ENCODE data around the gene MYT1. TPM values are rescaled to one million over a fixed set of nuclear protein-coding genes. Genes with fewer than 3 reads are reported as not detected.
A peak's percentile ranks its signal among the peaks of the same experiment; 100 is the strongest.

MYT1 gene
- polyA plus RNA-seq, 3 donors: not detected

DNA sequence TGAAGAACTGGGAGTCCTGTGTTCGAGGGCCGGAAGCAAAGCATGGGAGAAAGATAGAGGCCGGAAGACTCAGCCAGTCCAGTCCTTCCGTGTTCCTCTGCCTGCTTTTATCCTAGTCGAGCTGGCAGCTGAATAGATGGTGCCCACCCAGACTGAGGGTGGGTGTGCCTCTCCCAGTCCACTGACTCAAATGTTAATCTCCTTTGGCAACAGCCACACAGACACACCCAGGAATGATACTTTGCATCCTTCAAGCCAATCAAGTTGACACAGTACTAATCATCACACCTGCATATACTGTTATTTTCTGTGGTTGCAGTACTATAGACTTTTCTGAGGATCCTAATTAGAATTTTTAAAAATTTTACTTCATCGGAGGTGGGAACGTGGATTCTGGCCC is 112.6 kb downstream of the MYT1 start:
- H3K27me3 ChIP-seq (ENCODE audit: control insufficient read depth in 2 of 2, insufficient read depth in 2 of 2, low read length in 2 of 2): no peaks in the 10 kb centered on the region
- Mint-ChIP-seq H3K27me3 (ENCODE audit: low read depth in 3 of 3) (peaks cover 0 to 1% (median 0%) of the 10 kb centered on the region in 3 donors), H3K27ac (peak overlapping the region in 2 of 7 donors; percentile 38 to 74), H3K4me1 (peaks cover 4% of the 10 kb centered on the region), H3K9me3 (no peaks in the 10 kb centered on the region), H3K36me3 (peaks cover 30 to 33% of the 10 kb centered on the region in 2 donors), H3K4me3 (no peak overlapping the region)
- H2AFZ ChIP-seq (ENCODE audit: insufficient read depth, low read depth, low read length, poor library complexity, severe bottlenecking): no peak overlapping the region
- H3K9ac ChIP-seq (ENCODE audit: insufficient read depth, low read length, poor library complexity, severe bottlenecking): no peak overlapping the region
- no peak overlapping the region for H3K27ac ChIP-seq (ENCODE audit: low read depth in 1 of 2, low read length in 2 of 2)
- H3K4me1 ChIP-seq (ENCODE audit: control insufficient read depth in 1 of 2, insufficient read depth in 2 of 2, low read length in 2 of 2): no peaks in the 10 kb centered on the region
- no peaks in the 10 kb centered on the region for H3K79me2 ChIP-seq (ENCODE audit: insufficient read depth, low read length)
- TF ChIP-seq, protein P1, sequence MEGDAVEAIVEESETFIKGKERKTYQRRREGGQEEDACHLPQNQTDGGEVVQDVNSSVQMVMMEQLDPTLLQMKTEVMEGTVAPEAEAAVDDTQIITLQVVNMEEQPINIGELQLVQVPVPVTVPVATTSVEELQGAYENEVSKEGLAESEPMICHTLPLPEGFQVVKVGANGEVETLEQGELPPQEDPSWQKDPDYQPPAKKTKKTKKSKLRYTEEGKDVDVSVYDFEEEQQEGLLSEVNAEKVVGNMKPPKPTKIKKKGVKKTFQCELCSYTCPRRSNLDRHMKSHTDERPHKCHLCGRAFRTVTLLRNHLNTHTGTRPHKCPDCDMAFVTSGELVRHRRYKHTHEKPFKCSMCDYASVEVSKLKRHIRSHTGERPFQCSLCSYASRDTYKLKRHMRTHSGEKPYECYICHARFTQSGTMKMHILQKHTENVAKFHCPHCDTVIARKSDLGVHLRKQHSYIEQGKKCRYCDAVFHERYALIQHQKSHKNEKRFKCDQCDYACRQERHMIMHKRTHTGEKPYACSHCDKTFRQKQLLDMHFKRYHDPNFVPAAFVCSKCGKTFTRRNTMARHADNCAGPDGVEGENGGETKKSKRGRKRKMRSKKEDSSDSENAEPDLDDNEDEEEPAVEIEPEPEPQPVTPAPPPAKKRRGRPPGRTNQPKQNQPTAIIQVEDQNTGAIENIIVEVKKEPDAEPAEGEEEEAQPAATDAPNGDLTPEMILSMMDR (IDR thresholded peaks at IDR 0.05): no peak
- H3K4me2 ChIP-seq (replicated peaks; ENCODE audit: extremely low read depth, low read length, poor library complexity, severe bottlenecking): no peak overlapping the region
- WGBS (ENCODE audit: insufficient coverage): 97% methylated on average over 5 of the region's 7 CpGs
- intact Hi-C loops (cut with micrococcal nuclease): no loop called here
- peaks cover 11 to 39% of the 10 kb centered on the region in 2 donors for H3K36me3 ChIP-seq (replicated peaks in 1 of 2; ENCODE audit: control insufficient read depth in 1 of 2, insufficient read depth in 2 of 2, low read length in 2 of 2)
- no peak overlapping the region for H3K4me3 ChIP-seq (replicated peaks in 1 of 3; ENCODE audit: low read depth in 2 of 3, low read length in 3 of 3)
- no peaks in the 10 kb centered on the region for H3K9me3 ChIP-seq (replicated peaks in 1 of 2; ENCODE audit: control insufficient read depth in 1 of 2, insufficient read depth in 1 of 2, low read length in 2 of 2)
- no peak for DNase-seq
- H4K20me1 ChIP-seq (ENCODE audit: insufficient read depth, low read length): no peaks in the 10 kb centered on the region

GRCh38 chr20:64277571-64278316 is 113.5 kb downstream of the MYT1 start:
- Histone ChIP-seq H3K27ac (ENCODE audit: low read depth in 1 of 2, low read length in 2 of 2) (no peak overlapping the region), H3K4me3 (replicated peaks in 1 of 3; ENCODE audit: low read depth in 2 of 3, low read length in 3 of 3) (no peak overlapping the region), H3K27me3 (ENCODE audit: control insufficient read depth in 2 of 2, insufficient read depth in 2 of 2, low read length in 2 of 2) (no peaks in the 10 kb centered on the region), H2AFZ (ENCODE audit: insufficient read depth, low read depth, low read length, poor library complexity, severe bottlenecking) (no peak overlapping the region), H3K9me3 (replicated peaks in 1 of 2; ENCODE audit: control insufficient read depth in 1 of 2, insufficient read depth in 1 of 2, low read length in 2 of 2) (no peaks in the 10 kb centered on the region), H3K36me3 (replicated peaks in 1 of 2; ENCODE audit: control insufficient read depth in 1 of 2, insufficient read depth in 2 of 2, low read length in 2 of 2) (peaks cover 11 to 30% of the 10 kb centered on the region in 2 donors), H3K4me1 (ENCODE audit: control insufficient read depth in 1 of 2, insufficient read depth in 2 of 2, low read length in 2 of 2) (no peaks in the 10 kb centered on the region), H3K9ac (ENCODE audit: insufficient read depth, low read length, poor library complexity, severe bottlenecking) (no peak overlapping the region), H4K20me1 (ENCODE audit: insufficient read depth, low read length) (no peaks in the 10 kb centered on the region), H3K79me2 (ENCODE audit: insufficient read depth, low read length) (no peaks in the 10 kb centered on the region), H3K4me2 (replicated peaks; ENCODE audit: extremely low read depth, low read length, poor library complexity, severe bottlenecking) (no peak overlapping the region)
- peaks cover 27 to 28% of the 10 kb centered on the region in 2 donors for H3K36me3 Mint-ChIP-seq
- intact Hi-C loops (cut with micrococcal nuclease): no loop called here
- peaks cover 0 to 3% (median 0%) of the 10 kb centered on the region in 7 donors for H3K9me3 Mint-ChIP-seq
- H3K27ac Mint-ChIP-seq: peak overlapping the region in 2 of 7 donors; percentile 52 to 59
- H3K4me1 Mint-ChIP-seq: peaks cover 4% of the 10 kb centered on the region
- no peak for DNase-seq
- H3K4me3 Mint-ChIP-seq: no peak overlapping the region
- 72% methylated on average over 9 of the region's 10 CpGs for WGBS (ENCODE audit: insufficient coverage)
- peaks cover 0 to 1% (median 0%) of the 10 kb centered on the region in 3 donors for H3K27me3 Mint-ChIP-seq (ENCODE audit: low read depth in 3 of 3)
- TF ChIP-seq, protein P1 (IDR thresholded peaks at IDR 0.05): no peak

Data from CD14-positive monocyte (primary cell).